Spinal cord (tissue), 10 donors: ENCODE results near the gene ZBTB22. TPM values are rescaled to one million over a fixed set of nuclear protein-coding genes. Genes with fewer than 3 reads are reported as not detected.
"Not testable (repeated sequence)": the region's sequence is repeated elsewhere in the genome, so short reads cannot be mapped to it uniquely, and the experiment has no call there.

Source experiments
- DNase-seq, 6 donors: peaks; one replicate each; pipeline versions ENCODE4 v3.0.0 to v3.0.0-alpha.2; 2013 to 2015; ENCODE audit warnings: low spot score in 6 of 6, low read depth in 4 of 6
- H3K27ac ChIP-seq: one replicate; pipeline ENCODE4 v1.5.1; 2013; ENCODE audit warnings: low read depth, low read length, control low read depth
- H3K27me3 ChIP-seq: one replicate; pipeline ENCODE4 v1.6.1; 2013; ENCODE audit warnings: low read length; ENCODE audit not compliant: control insufficient read depth, insufficient read depth
- H3K36me3 ChIP-seq: one replicate; pipeline ENCODE4 v1.6.1; 2013; ENCODE audit warnings: low read length; ENCODE audit not compliant: control insufficient read depth, insufficient read depth
- H3K4me1 ChIP-seq: one replicate; pipeline ENCODE4 v1.6.1; 2013; ENCODE audit warnings: low read length; ENCODE audit not compliant: control insufficient read depth, insufficient read depth
- H3K4me3 ChIP-seq: one replicate; pipeline ENCODE4 v1.5.1; 2013; ENCODE audit warnings: low read depth, low read length, control low read depth
- H3K9me3 ChIP-seq: one replicate; pipeline ENCODE4 v1.6.1; 2013; ENCODE audit warnings: low read length; ENCODE audit not compliant: control insufficient read depth, insufficient read depth
- WGBS: methylation state at CpG from one replicate; pipeline ENCODE4 v1.1.5; 2013; ENCODE audit warnings: missing lambda C conversion rate; ENCODE audit not compliant: insufficient coverage; 5-methylcytosine and 5-hydroxymethylcytosine counted together
- long read RNA-seq, 4 donors: transcript quantifications; one replicate each; lab custom pipeline, GENCODE V29; 2026
- polyA plus RNA-seq, 2 donors: library from polyadenylated mRNA; unstranded; fragments of 120-200 nt; gene quantifications; one replicate each; pipeline ENCODE4 v1.2.1, GENCODE V29; 2013; ENCODE audit not compliant: insufficient read length in 2 of 2
- total RNA-seq, 2 donors: library from RNA; depleted of rRNA in 1 of 2; stranded (reverse); fragments of 120-200 nt in 1 of 2; fragments of >200 nt in 1 of 2; gene quantifications; one replicate each; pipeline versions ENCODE4 v1.2.3 to v1.2.4, GENCODE V29; 2013 to 2014
- donor health status: healthy.

The ZBTB22 gene
- total RNA-seq: 10 to 100 TPM; 16.4 to 26.8 TPM
- 10 to 100 TPM; 25.3 to 25.4 TPM for polyA plus RNA-seq
- long read RNA-seq, donor 1, transcript ZBTB22-208 (2 exons, 2,651 nt): major isoform, 5 of 5 reads
- long read RNA-seq, donor 1, partial matches to known transcripts: 0 of 5 reads
- long read RNA-seq, donor 1, other reads (novel, unspliced or antisense): 0 of 5 reads
- long read RNA-seq, donor 2, transcript ZBTB22-208 (2 exons, 2,651 nt): major isoform, 6 of 6 reads
- long read RNA-seq, donor 2, partial matches to known transcripts: 0 of 6 reads
- long read RNA-seq, donor 2, other reads (novel, unspliced or antisense): 0 of 6 reads
- long read RNA-seq, donor 3, transcript ZBTB22-208 (2 exons, 2,651 nt): major isoform, 5 of 5 reads
- long read RNA-seq, donor 3, partial matches to known transcripts: 0 of 5 reads
- long read RNA-seq, donor 3, other reads (novel, unspliced or antisense): 0 of 5 reads
- long read RNA-seq, donor 4, transcript ZBTB22-208 (2 exons, 2,651 nt): major isoform, 13 of 13 reads
- long read RNA-seq, donor 4, partial matches to known transcripts: 0 of 13 reads
- long read RNA-seq, donor 4, other reads (novel, unspliced or antisense): 0 of 13 reads

GRCh38 chr6:33317669-33318425, at the start of gene ZBTB22:
Gene ZBTB22, minus strand, starts transcription at chr6:33317744. Its CDS starts 828 bp downstream, at chr6:33316916.
- no peaks in the 10 kb centered on the region for H3K27me3 ChIP-seq
- H3K4me3 ChIP-seq: peak within 1 kb of the TSS; percentile 56
- WGBS: under 1% methylated on average over 39 of the region's 44 CpGs
- H3K4me1 ChIP-seq: peaks cover 68% of the 10 kb centered on the region
- H3K36me3 ChIP-seq: peaks cover 50% of the 10 kb centered on the region
- H3K27ac ChIP-seq: peak within 1 kb of the TSS; percentile 85
- H3K9me3 ChIP-seq: no peaks in the 10 kb centered on the region
- DNase-seq: peak; percentile 97 to 100 (median 99)

GRCh38 chr6:33367009-33367714, 49.6 kb upstream of the ZBTB22 start:
- Histone ChIP-seq H3K4me1 (no peaks in the 10 kb centered on the region), H3K27me3 (no peaks in the 10 kb centered on the region), H3K4me3 (no peak overlapping the region), H3K36me3 (no peaks in the 10 kb centered on the region), H3K9me3 (no peaks in the 10 kb centered on the region), H3K27ac (no peak overlapping the region)
- no peak for DNase-seq
- 75% methylated on average over 1 of the region's 8 CpGs for WGBS

GRCh38 chr6:33365206-33365971, 47.8 kb upstream of the ZBTB22 start:
- H3K9me3 ChIP-seq, H3K4me1 ChIP-seq, DNase-seq, H3K4me3 ChIP-seq, H3K27ac ChIP-seq, H3K36me3 ChIP-seq, H3K27me3 ChIP-seq: not testable (repeated sequence)
- WGBS: 79% methylated on average over 10 of the region's 10 CpGs

- H3K27ac ChIP-seq, H3K4me1 ChIP-seq, H3K27me3 ChIP-seq, H3K4me3 ChIP-seq, H3K9me3 ChIP-seq, DNase-seq, H3K36me3 ChIP-seq: not testable (repeated sequence)
- WGBS: 16% methylated on average over 2 of the region's 8 CpGs
Measured at GRCh38 chr6:33364475-33365205, 47.1 kb upstream of the ZBTB22 start.

GRCh38 chr6:33363486-33363885, 45.9 kb upstream of the ZBTB22 start:
- 76% methylated on average over 6 of the region's 12 CpGs for WGBS
- H3K36me3 ChIP-seq, H3K27ac ChIP-seq, H3K9me3 ChIP-seq, H3K4me1 ChIP-seq, H3K27me3 ChIP-seq, DNase-seq, H3K4me3 ChIP-seq: not testable (repeated sequence)

GRCh38 chr6:33359331-33359730, 41.8 kb upstream of the ZBTB22 start:
- H3K4me3 ChIP-seq: no peak overlapping the region
- H3K36me3 ChIP-seq: no peaks in the 10 kb centered on the region
- H3K27ac ChIP-seq: no peak overlapping the region
- no peaks in the 10 kb centered on the region for H3K4me1 ChIP-seq
- no peaks in the 10 kb centered on the region for H3K27me3 ChIP-seq
- no peaks in the 10 kb centered on the region for H3K9me3 ChIP-seq
- no peak for DNase-seq

- DNase-seq, H3K36me3 ChIP-seq, H3K27me3 ChIP-seq, H3K4me1 ChIP-seq, H3K9me3 ChIP-seq, H3K4me3 ChIP-seq, H3K27ac ChIP-seq: not testable (repeated sequence)
- WGBS: 83% methylated on average over 3 of the region's 13 CpGs
Measured at GRCh38 chr6:33357160-33357871, 39.8 kb upstream of the ZBTB22 start.

- H3K27ac ChIP-seq: no peak overlapping the region
- DNase-seq: no peak
- no peaks in the 10 kb centered on the region for H3K27me3 ChIP-seq
- H3K4me1 ChIP-seq: no peaks in the 10 kb centered on the region
- H3K9me3 ChIP-seq: no peaks in the 10 kb centered on the region
- WGBS: 83% methylated on average over 2 of the region's 3 CpGs
- no peak overlapping the region for H3K4me3 ChIP-seq
- H3K36me3 ChIP-seq: no peaks in the 10 kb centered on the region
Measured at GRCh38 chr6:33356295-33356694, 38.8 kb upstream of the ZBTB22 start.
